Stimulated activated naive CD8-positive, alpha-beta T cell treated with anti-CD3 and anti-CD28 coated beads, Interleukin-15, amount 100 ng/mL, for 72 hours (primary cell): ENCODE measurements around the gene B9D2.

Experiments used
- ATAC-seq: fragments of 150-1000 bp; cut with Tn5 transposase; 2 replicates; pipeline ENCODE4 v1.10.0; 2021; ENCODE audit warnings: mild to moderate bottlenecking, moderate library complexity
- DNase-seq, 2 donors: peaks; one replicate each; pipeline ENCODE4 v3.0.0; 2021 to 2022
- H3K27ac Mint-ChIP-seq, 2 donors: one replicate each; pipeline ENCODE4 v1.8.0; 2022; ENCODE audit warnings: mild to moderate bottlenecking in 2 of 2, mixed read lengths in 2 of 2, moderate library complexity in 2 of 2
- H3K27me3 Mint-ChIP-seq: one replicate; pipeline ENCODE4 v1.8.0; 2022; ENCODE audit warnings: mixed read lengths
- H3K4me1 Mint-ChIP-seq: one replicate; pipeline ENCODE4 v1.8.0; 2022; ENCODE audit warnings: mild to moderate bottlenecking, mixed read lengths
- H3K4me3 Mint-ChIP-seq, 2 donors: one replicate each; pipeline ENCODE4 v1.8.0; 2022; ENCODE audit warnings: mild to moderate bottlenecking in 2 of 2, mixed read lengths in 2 of 2, moderate library complexity in 1 of 2
- H3K9me3 Mint-ChIP-seq, 2 donors: one replicate each; pipeline ENCODE4 v1.8.0; 2022; ENCODE audit warnings: mixed read lengths in 2 of 2

B9D2 gene

GRCh38 chr19:41328842-41329225 is 35.1 kb downstream of the B9D2 start:
- peak overlapping the region; percentile 16 to 94 for H3K27ac Mint-ChIP-seq
- ATAC-seq = no peak
- DNase-seq = peak in 1 of 2 donors; percentile 13
- H3K27me3 Mint-ChIP-seq = no peaks in the 10 kb centered on the region
- no peaks in the 10 kb centered on the region for H3K9me3 Mint-ChIP-seq
- peaks cover 78% of the 10 kb centered on the region for H3K4me1 Mint-ChIP-seq
- peak overlapping the region; percentile 81 to 82 for H3K4me3 Mint-ChIP-seq

- H3K27me3 Mint-ChIP-seq = no peaks in the 10 kb centered on the region
- no peaks in the 10 kb centered on the region for H3K9me3 Mint-ChIP-seq
- peaks cover 83% of the 10 kb centered on the region for H3K4me1 Mint-ChIP-seq
- H3K27ac Mint-ChIP-seq = peak overlapping the region; percentile 86 to 94
- peak in 1 of 2 donors; percentile 71 for DNase-seq
- peak overlapping the region; percentile 81 to 82 for H3K4me3 Mint-ChIP-seq
- ATAC-seq = peak; percentile 69
These were observed 35.6 kb downstream of the B9D2 start for GRCh38 chr19:41328157-41328841.

DNA sequence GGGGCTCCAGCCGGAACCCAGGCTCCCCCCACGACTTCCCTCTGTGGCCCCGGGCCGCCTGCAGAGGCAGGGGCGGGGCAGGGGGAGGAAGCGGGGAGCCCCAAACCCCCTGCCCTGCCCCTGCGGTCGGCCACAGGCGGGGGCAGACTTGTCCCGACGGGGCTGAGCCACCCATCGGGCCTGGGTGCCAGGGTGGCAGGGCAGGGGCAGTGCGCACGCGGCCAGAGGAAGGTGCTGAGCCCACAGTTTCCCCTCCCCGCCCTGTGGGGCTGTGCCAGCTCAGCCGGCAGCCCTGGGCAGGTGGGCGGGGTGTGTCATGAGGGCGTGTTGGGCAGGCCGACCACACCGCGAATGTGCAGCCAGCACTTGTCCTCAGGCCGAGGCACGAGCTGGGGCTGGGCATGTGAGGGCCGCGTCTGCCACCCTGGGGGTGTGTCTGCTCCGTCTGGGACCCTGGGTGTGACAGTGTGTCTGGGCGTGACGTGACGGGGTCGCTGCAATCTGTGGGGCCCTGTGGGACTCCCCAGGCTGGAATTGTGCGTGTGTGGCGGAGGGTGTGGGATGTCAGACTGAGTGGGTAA is 36.3 kb downstream of the B9D2 start:
- peaks cover 89% of the 10 kb centered on the region for H3K4me1 Mint-ChIP-seq
- peak overlapping the region; percentile 86 to 94 for H3K27ac Mint-ChIP-seq
- DNase-seq (peak; percentile 84 to 88), ATAC-seq (peak; percentile 84)
- peak overlapping the region; percentile 81 to 82 for H3K4me3 Mint-ChIP-seq
- no peaks in the 10 kb centered on the region for H3K9me3 Mint-ChIP-seq
- no peaks in the 10 kb centered on the region for H3K27me3 Mint-ChIP-seq

GRCh38 chr19:41327076-41327575 is 36.8 kb downstream of the B9D2 start:
- peak; percentile 1 for ATAC-seq
- Mint-ChIP-seq H3K9me3 (no peaks in the 10 kb centered on the region), H3K4me3 (peak overlapping the region; percentile 77 to 82), H3K27me3 (no peaks in the 10 kb centered on the region), H3K4me1 (peaks cover 92% of the 10 kb centered on the region), H3K27ac (peak overlapping the region; percentile 56 to 70)
- DNase-seq = no peak

DNA sequence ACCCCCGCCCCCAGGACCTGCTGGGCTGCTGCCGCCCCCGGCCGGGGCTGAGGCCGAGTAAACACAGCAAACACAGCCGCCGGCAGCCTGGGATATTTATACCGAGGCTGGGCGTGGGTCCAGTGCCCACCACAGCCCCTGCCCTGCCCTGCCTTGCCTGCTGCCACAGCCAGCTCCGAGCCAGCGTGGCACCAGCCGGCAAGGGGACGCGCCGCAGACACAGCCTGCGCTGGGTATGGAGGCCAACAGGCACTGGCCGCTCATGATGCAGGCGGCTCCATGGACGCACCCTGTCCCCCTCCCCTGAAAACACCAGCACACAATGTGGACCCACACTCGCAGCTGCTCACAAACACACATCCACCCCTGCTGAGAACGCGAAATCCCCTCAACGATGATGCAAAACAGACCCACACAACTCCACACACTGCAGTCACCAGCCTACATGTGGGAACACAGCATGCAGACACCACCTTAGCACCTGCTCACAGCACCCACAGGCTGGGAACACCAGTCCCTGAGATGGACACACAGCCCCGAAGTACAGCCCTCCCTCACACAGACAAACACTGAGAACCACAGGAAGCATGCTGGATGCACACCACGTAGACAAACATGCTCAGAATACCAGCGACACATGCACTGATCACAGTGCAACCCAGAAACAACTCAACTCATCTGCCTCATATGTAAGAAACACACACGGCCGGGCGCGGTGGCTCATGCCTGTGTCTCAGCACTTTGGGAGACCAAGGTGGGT is 37.8 kb downstream of the B9D2 start:
- DNase-seq = peak in 1 of 2 donors; percentile 27
- H3K27me3 Mint-ChIP-seq = no peaks in the 10 kb centered on the region
- peak overlapping the region; percentile 77 to 82 for H3K4me3 Mint-ChIP-seq
- no peak for ATAC-seq
- H3K4me1 Mint-ChIP-seq = peaks cover 88% of the 10 kb centered on the region
- peak overlapping the region; percentile 81 to 87 for H3K27ac Mint-ChIP-seq
- H3K9me3 Mint-ChIP-seq = no peaks in the 10 kb centered on the region

GRCh38 chr19:41325640-41325946 is 38.4 kb downstream of the B9D2 start:
- ATAC-seq = no peak
- H3K4me3 Mint-ChIP-seq = peak overlapping the region in 1 of 2 donors; percentile 37
- peaks cover 84% of the 10 kb centered on the region for H3K4me1 Mint-ChIP-seq
- no peaks in the 10 kb centered on the region for H3K9me3 Mint-ChIP-seq
- DNase-seq = no peak
- peak overlapping the region in 1 of 2 donors; percentile 87 for H3K27ac Mint-ChIP-seq
- no peaks in the 10 kb centered on the region for H3K27me3 Mint-ChIP-seq

DNA sequence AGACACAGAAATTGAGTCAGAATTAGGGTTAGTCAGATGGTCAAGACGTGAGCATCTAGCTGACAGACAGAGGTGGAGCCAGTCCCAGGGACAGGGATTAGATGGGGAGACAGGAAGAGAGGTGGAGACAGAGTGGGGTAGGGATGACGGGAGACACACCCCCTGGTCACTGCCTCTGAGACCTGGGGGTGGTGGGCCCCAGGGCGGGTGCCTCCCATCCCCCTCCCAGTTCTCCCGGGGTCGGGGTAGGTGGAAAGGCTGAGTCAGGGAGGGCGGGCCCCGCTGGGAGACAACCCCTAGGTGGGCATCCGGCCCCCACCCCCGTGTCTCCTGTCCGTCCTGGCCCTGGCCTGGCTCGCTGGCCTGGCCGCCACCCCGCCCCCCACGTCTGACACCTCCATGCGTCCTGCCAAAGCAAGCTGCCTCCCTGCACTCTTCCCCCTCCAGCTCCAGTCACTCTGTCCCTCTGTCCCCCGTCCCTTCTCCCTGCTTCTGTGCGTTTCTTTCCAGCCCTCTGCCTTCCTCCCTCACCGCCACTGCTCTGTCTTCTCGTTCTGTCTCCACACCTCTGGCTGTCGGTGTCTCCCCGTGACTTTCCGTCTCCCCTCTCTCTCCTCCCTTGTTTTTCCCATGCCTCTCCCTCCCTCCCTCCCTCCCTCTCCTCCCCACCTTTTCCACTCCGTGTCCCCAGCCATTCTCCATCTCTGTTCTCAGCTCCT is 38.9 kb downstream of the B9D2 start:
- Mint-ChIP-seq H3K27me3 (no peaks in the 10 kb centered on the region), H3K4me1 (peaks cover 79% of the 10 kb centered on the region), H3K27ac (peak overlapping the region; percentile 81 to 87), H3K9me3 (no peaks in the 10 kb centered on the region), H3K4me3 (peak overlapping the region in 1 of 2 donors; percentile 37)
- peak in 1 of 2 donors; percentile 19 for DNase-seq
- no peak for ATAC-seq

GRCh38 chr19:41324231-41324702 is 39.7 kb downstream of the B9D2 start:
- no peak for ATAC-seq
- H3K4me1 Mint-ChIP-seq = peaks cover 78% of the 10 kb centered on the region
- H3K27ac Mint-ChIP-seq = peak overlapping the region; percentile 60 to 81
- DNase-seq = no peak
- H3K9me3 Mint-ChIP-seq = no peaks in the 10 kb centered on the region
- H3K4me3 Mint-ChIP-seq = no peak overlapping the region
- no peaks in the 10 kb centered on the region for H3K27me3 Mint-ChIP-seq

- peaks cover 71% of the 10 kb centered on the region for H3K4me1 Mint-ChIP-seq
- H3K27me3 Mint-ChIP-seq = no peaks in the 10 kb centered on the region
- peak overlapping the region in 1 of 2 donors; percentile 28 for H3K4me3 Mint-ChIP-seq
- no peak for DNase-seq
- peak overlapping the region; percentile 92 to 93 for H3K27ac Mint-ChIP-seq
- no peaks in the 10 kb centered on the region for H3K9me3 Mint-ChIP-seq
- no peak for ATAC-seq
These were observed 40.4 kb downstream of the B9D2 start for GRCh38 chr19:41323430-41324125.

DNA sequence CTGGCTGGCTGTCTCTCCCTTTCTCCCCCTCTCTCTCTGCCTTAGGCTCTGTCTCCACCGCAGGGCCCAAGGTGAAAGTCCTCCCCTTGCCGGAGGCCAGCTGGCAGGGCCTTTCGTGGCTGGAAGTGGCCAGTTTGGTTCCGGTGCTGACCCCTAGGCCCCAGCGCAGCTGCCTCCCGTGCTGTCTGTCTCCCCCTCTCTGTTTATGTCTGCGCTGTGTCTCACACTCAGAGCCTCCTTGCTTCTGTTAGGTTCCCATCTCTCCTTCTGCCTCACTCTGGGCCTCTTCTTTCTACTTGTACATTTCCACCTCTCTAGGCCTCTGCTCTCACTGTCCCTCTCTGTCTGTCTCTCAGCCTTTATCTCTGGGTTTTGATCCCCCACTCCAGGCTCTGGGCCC is 40.9 kb downstream of the B9D2 start:
- Mint-ChIP-seq H3K27ac (peak overlapping the region; percentile 92 to 93), H3K9me3 (no peaks in the 10 kb centered on the region), H3K4me1 (peaks cover 71% of the 10 kb centered on the region), H3K4me3 (peak overlapping the region in 1 of 2 donors; percentile 28), H3K27me3 (no peaks in the 10 kb centered on the region)
- ATAC-seq = no peak
- DNase-seq = no peak

- Mint-ChIP-seq H3K4me1 (peaks cover 69% of the 10 kb centered on the region), H3K27me3 (no peaks in the 10 kb centered on the region), H3K4me3 (no peak overlapping the region), H3K27ac (peak overlapping the region; percentile 90 to 92), H3K9me3 (no peaks in the 10 kb centered on the region)
- DNase-seq (no peak), ATAC-seq (no peak)
These were observed 41.5 kb downstream of the B9D2 start for GRCh38 chr19:41322451-41322850.

DNA sequence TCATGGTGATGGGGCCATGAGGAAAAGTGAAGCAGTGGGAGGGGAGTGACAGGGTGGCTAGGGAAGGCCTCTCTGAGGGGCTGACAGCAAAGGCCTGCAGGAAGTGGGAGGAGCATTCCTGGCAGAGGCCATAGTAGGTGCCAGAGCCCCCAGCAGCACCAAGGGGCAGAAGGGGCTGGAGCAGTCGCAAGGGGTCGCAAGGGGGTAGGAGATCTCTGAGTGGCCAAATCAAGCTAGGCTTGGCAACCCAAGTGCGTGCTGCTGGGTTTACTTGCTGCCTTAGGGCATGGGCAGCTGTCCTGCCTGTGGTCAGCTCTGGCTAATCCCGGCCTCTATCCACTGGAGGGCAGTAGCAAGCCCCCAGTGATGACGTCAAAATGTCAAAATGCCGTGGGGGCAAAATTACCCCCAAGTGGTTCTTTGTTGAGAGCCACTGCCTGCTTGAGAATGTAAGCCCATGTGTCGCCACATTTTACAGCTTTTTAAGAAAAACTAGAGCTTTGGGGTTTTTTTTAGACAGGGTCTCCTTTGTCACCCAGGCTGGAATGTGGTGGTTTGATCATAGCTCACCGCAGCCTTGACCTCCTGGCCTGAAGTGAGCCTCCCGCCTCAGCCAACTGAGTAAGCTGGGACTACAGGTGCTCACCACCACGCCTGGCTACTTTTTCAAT is 42.2 kb downstream of the B9D2 start:
- Mint-ChIP-seq H3K27ac (peak overlapping the region in 1 of 2 donors; percentile 64), H3K27me3 (no peaks in the 10 kb centered on the region), H3K9me3 (no peaks in the 10 kb centered on the region), H3K4me1 (peaks cover 62% of the 10 kb centered on the region), H3K4me3 (no peak overlapping the region)
- DNase-seq = no peak
- ATAC-seq = no peak

DNA sequence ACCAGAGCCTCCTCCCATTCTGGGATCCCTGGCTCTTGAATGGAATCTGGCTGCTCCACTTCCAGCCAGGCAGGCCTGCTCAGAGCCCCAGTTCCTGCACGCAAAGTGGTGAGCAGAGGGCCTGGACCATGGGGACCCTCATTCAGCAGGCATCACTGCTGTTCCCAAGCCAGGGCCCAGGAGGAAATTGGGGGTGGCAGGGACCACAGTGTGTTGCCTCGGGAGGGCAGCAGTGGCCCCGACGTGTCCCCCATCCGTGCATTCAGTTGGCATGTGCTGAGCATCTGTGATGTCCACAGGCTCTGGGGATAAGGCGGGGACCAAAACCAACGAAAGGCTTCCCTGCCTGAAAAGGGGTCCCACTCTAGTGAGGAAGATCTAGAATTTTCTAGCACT is 42.7 kb downstream of the B9D2 start:
- peak overlapping the region in 1 of 2 donors; percentile 64 for H3K27ac Mint-ChIP-seq

GRCh38 chr19:41320568-41320967 is 43.4 kb downstream of the B9D2 start:
- Mint-ChIP-seq H3K4me1 (peaks cover 50% of the 10 kb centered on the region), H3K9me3 (no peaks in the 10 kb centered on the region), H3K27me3 (no peaks in the 10 kb centered on the region), H3K27ac (peak overlapping the region in 1 of 2 donors; percentile 79), H3K4me3 (no peak overlapping the region)
- ATAC-seq = no peak
- no peak for DNase-seq

More for the DNA sequence above, 42.7 kb downstream of the B9D2 start:
- no peak for DNase-seq
- Mint-ChIP-seq H3K4me3 (no peak overlapping the region), H3K9me3 (no peaks in the 10 kb centered on the region), H3K4me1 (peaks cover 57% of the 10 kb centered on the region), H3K27me3 (no peaks in the 10 kb centered on the region)
- no peak for ATAC-seq
